HG03442 (cell line): ENCODE data around the gene PARP9.

Experiments
- ATAC-seq: cut with Tn5 transposase; IDR thresholded peaks from one replicate; pipeline ENCODE4 v1.9.1; 2021; ENCODE audit warnings: mild to moderate bottlenecking, moderate library complexity; ENCODE audit not compliant: unreplicated experiment

PARP9 gene

GRCh38 chr3:122493296-122493695, 70.8 kb downstream of the PARP9 start:
- no peak for ATAC-seq

GRCh38 chr3:122488262-122488973, 75.7 kb downstream of the PARP9 start:
- no peak for ATAC-seq

DNA sequence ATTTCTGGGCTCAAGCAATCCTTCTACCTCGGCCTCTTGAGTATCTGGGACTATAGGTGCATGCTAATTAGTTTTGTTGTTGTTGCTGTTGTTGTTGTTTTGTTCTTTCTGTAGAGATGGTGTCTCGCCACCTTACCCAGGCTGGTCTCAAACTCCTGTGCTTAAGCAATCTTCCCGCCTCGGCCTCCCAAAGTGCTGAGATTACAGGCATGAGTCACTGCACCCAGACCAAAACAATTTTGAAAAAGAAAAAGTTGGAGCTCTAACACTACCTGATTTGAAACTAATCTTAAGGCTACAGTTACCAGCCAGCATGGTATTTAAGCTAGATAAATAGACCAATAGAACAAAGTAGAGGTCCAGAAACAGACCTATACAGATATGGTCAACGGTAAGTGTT, 79.1 kb downstream of the PARP9 start:
- ATAC-seq, result no peak

DNA sequence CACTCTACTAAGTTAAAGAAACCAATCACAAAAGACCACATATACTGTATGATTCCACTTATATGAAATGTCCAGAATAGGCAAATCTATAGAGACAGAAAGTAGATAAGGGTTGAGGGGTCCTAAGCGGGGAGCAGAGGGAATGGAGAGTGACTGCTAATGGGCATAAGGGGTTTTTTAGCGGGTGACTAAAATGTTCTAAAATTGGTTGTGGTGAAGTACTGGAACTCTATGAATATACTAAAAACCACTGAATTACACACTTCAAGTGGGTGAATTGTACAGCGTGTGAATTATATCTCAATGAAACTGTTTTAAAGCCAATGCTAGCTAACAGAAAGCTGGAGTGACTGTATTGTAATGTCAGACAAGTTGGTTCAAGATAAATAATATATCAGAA, 82.7 kb downstream of the PARP9 start:
- ATAC-seq, result no peak
